OCI-LY7 (cell line): ENCODE results near the gene DAGLA. TPM values are rescaled to one million over a fixed set of nuclear protein-coding genes. Genes with fewer than 3 reads are reported as not detected.

Source experiments
- total RNA-seq, 2 experiments: library from RNA; depleted of rRNA in 1 of 2; stranded (reverse); fragments of >200 nt in 1 of 2; shearing (Covaris generic) in 1 of 2; gene quantifications; 2 replicates each; pipeline ENCODE4 v1.2.3, GENCODE V29; 2014 to 2022

The DAGLA gene
- total RNA-seq, 2 experiments from 2014 or later = not detected

Other genes starting within 250 kb of the DAGLA start
- gene LRRC10B, start 171.6 kb upstream of the DAGLA start, total RNA-seq (2014; rRNA removed; shearing (Covaris generic)) = not detected in 2 replicates
- not detected in 2 replicates for gene LRRC10B, start 171.6 kb upstream of the DAGLA start, total RNA-seq (2022)
- gene SYT7, start 99.3 kb upstream of the DAGLA start, total RNA-seq (2014; rRNA removed; shearing (Covaris generic)) = not detected in 2 replicates
- gene SYT7, start 99.3 kb upstream of the DAGLA start, total RNA-seq (2022) = not detected in 2 replicates
- gene MYRF, start 72.2 kb downstream of the DAGLA start, total RNA-seq (2014; rRNA removed; shearing (Covaris generic)) = 0.19 and 0.23 TPM in 2 replicates
- 0.98 and 1.1 TPM in 2 replicates for gene MYRF, start 72.2 kb downstream of the DAGLA start, total RNA-seq (2022)
- 119 and 174 TPM in 2 replicates for gene TMEM258, start 112.2 kb downstream of the DAGLA start, total RNA-seq (2014; rRNA removed; shearing (Covaris generic))
- gene TMEM258, start 112.2 kb downstream of the DAGLA start, total RNA-seq (2022) = 173 and 174 TPM in 2 replicates
- 143 and 153 TPM in 2 replicates for gene FEN1, start 112.5 kb downstream of the DAGLA start, total RNA-seq (2014; rRNA removed; shearing (Covaris generic))
- gene FEN1, start 112.5 kb downstream of the DAGLA start, total RNA-seq (2022) = 102 and 123 TPM in 2 replicates
- not detected in 2 replicates for gene FADS1, start 136.6 kb downstream of the DAGLA start, total RNA-seq (2014; rRNA removed; shearing (Covaris generic))
- gene FADS1, start 136.6 kb downstream of the DAGLA start, total RNA-seq (2022) = not detected in 2 replicates
- gene FADS2, start 147.9 kb downstream of the DAGLA start, total RNA-seq (2014; rRNA removed; shearing (Covaris generic)) = 0.31 and 0.95 TPM in 2 replicates
- 2.3 and 2.8 TPM in 2 replicates for gene FADS2, start 147.9 kb downstream of the DAGLA start, total RNA-seq (2022)
- gene FADS3, start 211.2 kb downstream of the DAGLA start, total RNA-seq (2014; rRNA removed; shearing (Covaris generic)) = 168 and 191 TPM in 2 replicates
- gene FADS3, start 211.2 kb downstream of the DAGLA start, total RNA-seq (2022) = 103 and 143 TPM in 2 replicates
- gene RAB3IL1, start 237.2 kb downstream of the DAGLA start, total RNA-seq (2014; rRNA removed; shearing (Covaris generic)) = not detected in 2 replicates
- gene RAB3IL1, start 237.2 kb downstream of the DAGLA start, total RNA-seq (2022) = not detected in 2 replicates